H9 (cell line): ENCODE measurements around the gene RYR3. TPM values are rescaled to one million over a fixed set of nuclear protein-coding genes. Genes with fewer than 3 reads are reported as not detected.

Experiments used
- DNase-seq: peaks from one replicate; pipeline ENCODE4 v3.0.0-alpha.2; 2017
- H2AFZ ChIP-seq: one replicate; pipeline ENCODE4 v1.6.1; 2013; ENCODE audit warnings: mild to moderate bottlenecking, low read length, control low read depth, moderate library complexity
- H2AK5ac ChIP-seq: 2 replicates; pipeline ENCODE4 v1.6.1; 2013; ENCODE audit warnings: low read length, control low read depth, mixed read lengths; ENCODE audit not compliant: insufficient read length
- H2BK120ac ChIP-seq: one replicate; pipeline ENCODE4 v1.6.1; 2013; ENCODE audit warnings: low read depth, mild to moderate bottlenecking, low read length, control low read depth, inconsistent platforms; ENCODE audit not compliant: poor library complexity, severe bottlenecking
- H2BK12ac ChIP-seq: 2 replicates; pipeline ENCODE4 v1.6.1; 2013; ENCODE audit warnings: low read length, control low read depth, mixed read lengths, low read depth; ENCODE audit not compliant: insufficient read length
- H2BK15ac ChIP-seq: 2 replicates; pipeline ENCODE4 v1.6.1; 2013; ENCODE audit warnings: low read depth, low read length, control low read depth
- H2BK20ac ChIP-seq: one replicate; pipeline ENCODE4 v1.6.1; 2013; ENCODE audit warnings: low read depth, mild to moderate bottlenecking, low read length, control low read depth, inconsistent platforms; ENCODE audit not compliant: poor library complexity, severe bottlenecking
- H2BK5ac ChIP-seq: 2 replicates; pipeline ENCODE4 v1.6.1; 2013; ENCODE audit warnings: low read length, control low read depth, mixed read lengths; ENCODE audit not compliant: insufficient read length
- H3K14ac ChIP-seq: 2 replicates; pipeline ENCODE4 v1.6.1; 2013; ENCODE audit warnings: low read length, control low read depth; ENCODE audit not compliant: insufficient read depth
- H3K18ac ChIP-seq: 2 replicates; pipeline ENCODE4 v1.6.1; 2013; ENCODE audit warnings: low read depth, mild to moderate bottlenecking, mixed read lengths, low read length, control low read depth; ENCODE audit not compliant: insufficient read length
- H3K23ac ChIP-seq: 2 replicates; pipeline ENCODE4 v1.6.1; 2013; ENCODE audit warnings: low read length, control low read depth, mixed read lengths, low read depth; ENCODE audit not compliant: insufficient read length
- H3K23me2 ChIP-seq: 2 replicates; pipeline ENCODE4 v1.6.1; 2013; ENCODE audit warnings: low read depth, mild to moderate bottlenecking, mixed read lengths, low read length, control low read depth; ENCODE audit not compliant: insufficient read length, poor library complexity, severe bottlenecking
- H3K27ac ChIP-seq: 2 replicates; pipeline ENCODE4 v1.5.1; 2013; ENCODE audit warnings: low read length, control low read depth, mixed read lengths, low read depth; ENCODE audit not compliant: insufficient read length
- H3K27me3 ChIP-seq: 2 replicates; pipeline ENCODE4 v1.6.1; 2013; ENCODE audit warnings: low read length, control low read depth, inconsistent platforms; ENCODE audit not compliant: insufficient read depth
- H3K4ac ChIP-seq: 2 replicates; pipeline ENCODE4 v1.6.1; 2013; ENCODE audit warnings: low read depth, mild to moderate bottlenecking, control low read depth, inconsistent platforms, low read length, moderate library complexity
- H3K4me1 ChIP-seq: 2 replicates; pipeline ENCODE4 v1.6.1; 2013; ENCODE audit warnings: low read length, control low read depth, inconsistent platforms; ENCODE audit not compliant: insufficient read depth
- H3K4me2 ChIP-seq: 2 replicates; pipeline ENCODE4 v1.6.1; 2013; ENCODE audit warnings: low read length, control low read depth, mixed read lengths; ENCODE audit not compliant: insufficient read length, insufficient read depth
- H3K56ac ChIP-seq: 2 replicates; pipeline ENCODE4 v1.6.1; 2013; ENCODE audit warnings: low read depth, mild to moderate bottlenecking, mixed read lengths, low read length, control low read depth; ENCODE audit not compliant: insufficient read length
- H3K79me1 ChIP-seq: 2 replicates; pipeline ENCODE4 v1.6.1; 2013; ENCODE audit warnings: low read depth, mild to moderate bottlenecking, moderate library complexity, low read length, control low read depth, inconsistent platforms; ENCODE audit not compliant: insufficient read depth, poor library complexity, severe bottlenecking
- H3K79me2 ChIP-seq: 2 replicates; pipeline ENCODE4 v1.6.1; 2013; ENCODE audit warnings: low read length, control low read depth, inconsistent platforms; ENCODE audit not compliant: insufficient read depth
- H3K9ac ChIP-seq: 2 replicates; pipeline ENCODE4 v1.6.1; 2013; ENCODE audit warnings: low read length, control low read depth, mixed read lengths; ENCODE audit not compliant: insufficient read length; ENCODE audit errors: extremely low read depth
- H3K9me3 ChIP-seq: one replicate; pipeline ENCODE4 v1.6.1; 2013; ENCODE audit warnings: low read depth, low read length, inconsistent platforms; ENCODE audit not compliant: control insufficient read depth
- H3T11ph ChIP-seq: one replicate; pipeline ENCODE4 v1.6.1; 2013; ENCODE audit warnings: mild to moderate bottlenecking, low read length, control low read depth, inconsistent platforms
- H4K20me1 ChIP-seq: one replicate; pipeline ENCODE4 v1.6.1; 2013; ENCODE audit not compliant: control insufficient read depth, insufficient read length, insufficient read depth
- H4K5ac ChIP-seq: 2 replicates; pipeline ENCODE4 v1.6.1; 2013; ENCODE audit warnings: low read depth, mild to moderate bottlenecking, mixed read lengths, low read length, control low read depth; ENCODE audit not compliant: insufficient read length
- H4K8ac ChIP-seq: replicated peaks from 2 replicates; pipeline ENCODE4 v1.6.1; 2013; ENCODE audit warnings: low read length, control low read depth, mixed read lengths, low read depth; ENCODE audit not compliant: insufficient read length
- H4K91ac ChIP-seq: 2 replicates; pipeline ENCODE4 v1.6.1; 2013; ENCODE audit warnings: low read depth, mild to moderate bottlenecking, moderate library complexity, mixed read lengths, low read length, control low read depth; ENCODE audit not compliant: insufficient read length
- H3K27ac Mint-ChIP-seq, 3 experiments: 2 replicates in 2 of 3; 3 replicates in 1 of 3; pipeline ENCODE4 v1.8.0; 2020 to 2021; ENCODE audit warnings: mixed read lengths in 3 of 3, mild to moderate bottlenecking in 1 of 3, moderate library complexity in 1 of 3
- H3K27me3 Mint-ChIP-seq: 2 replicates; pipeline ENCODE4 v1.8.0; 2021; ENCODE audit warnings: low read depth, mild to moderate bottlenecking, moderate library complexity, mixed read lengths
- H3K36me3 Mint-ChIP-seq, 3 experiments: 2 replicates in 2 of 3; 3 replicates in 1 of 3; pipeline ENCODE4 v1.8.0; 2020 to 2021; ENCODE audit warnings: low read depth in 3 of 3, mixed read lengths in 3 of 3; ENCODE audit not compliant: insufficient read depth in 1 of 3
- H3K4me1 Mint-ChIP-seq, 2 experiments: 2 replicates each; pipeline ENCODE4 v1.8.0; 2020; ENCODE audit warnings: mixed read lengths in 2 of 2
- H3K4me3 Mint-ChIP-seq, 2 experiments: 2 replicates in 1 of 2; 3 replicates in 1 of 2; pipeline ENCODE4 v1.8.0; 2020 to 2021; ENCODE audit warnings: mild to moderate bottlenecking in 2 of 2, mixed read lengths in 2 of 2, moderate library complexity in 1 of 2
- H3K9me3 Mint-ChIP-seq, 2 experiments: 2 replicates in 1 of 2; 3 replicates in 1 of 2; pipeline ENCODE4 v1.8.0; 2020; ENCODE audit warnings: mild to moderate bottlenecking in 2 of 2, mixed read lengths in 2 of 2, moderate library complexity in 1 of 2
- CTCF ChIP-seq: fragments of 200-600 bp; sonication (generic); conservative IDR thresholded peaks from 3 replicates; pipeline ENCODE4 v1.8.0; 2021; ENCODE audit warnings: antibody characterized with exemption, mild to moderate bottlenecking
- WGBS: extraction: QIAGEN DNeasy Blood & Tissue Kit; methylation state at CpG from one replicate; pipeline ENCODE4 v1.1.7; 2013; ENCODE audit warnings: missing lambda C conversion rate, low lambda C conversion rate, mixed read lengths; ENCODE audit not compliant: insufficient read length; ENCODE audit errors: extremely low coverage; 5-methylcytosine and 5-hydroxymethylcytosine counted together
- total RNA-seq: library from RNA; stranded (reverse); gene quantifications from 2 replicates; pipeline ENCODE4 v1.2.1, GENCODE V29; 2021

The RYR3 gene
- total RNA-seq, 1 experiment from 2014 or later = 0.85 TPM

GRCh38 chr15:33396475-33396874, 85.7 kb downstream of the RYR3 start:
- H4K20me1 ChIP-seq = no peaks in the 10 kb centered on the region

More at GRCh38 chr15:33396475-33396874, 85.7 kb downstream of the RYR3 start:
- Histone ChIP-seq H4K5ac (no peak overlapping the region), H2BK20ac (no peak overlapping the region), H2AFZ (no peak overlapping the region), H3K23me2 (no peaks in the 10 kb centered on the region), H3K4ac (no peak overlapping the region), H3K14ac (no peak overlapping the region), H3K9ac (no peak overlapping the region), H3K4me2 (no peak overlapping the region), H3K23ac (no peak overlapping the region), H2BK5ac (no peak overlapping the region), H3K4me1 (no peaks in the 10 kb centered on the region), H3K79me1 (no peaks in the 10 kb centered on the region), H3K27ac (no peak overlapping the region), H4K91ac (no peak overlapping the region), H3K79me2 (no peaks in the 10 kb centered on the region), H3K27me3 (no peaks in the 10 kb centered on the region), H2AK5ac (no peak overlapping the region), H2BK15ac (no peak overlapping the region), H2BK12ac (no peak overlapping the region), H3K9me3 (no peaks in the 10 kb centered on the region), H4K8ac (no peak overlapping the region), H3T11ph (no peak overlapping the region), H3K18ac (no peak overlapping the region), H3K56ac (no peak overlapping the region), H2BK120ac (no peak overlapping the region)
- H3K27me3 Mint-ChIP-seq = no peaks in the 10 kb centered on the region
- peak overlapping the region in 1 of 3 experiments; percentile 42; a peak in 2 of 7 replicates for H3K27ac Mint-ChIP-seq
- no peaks in the 10 kb centered on the region for H3K9me3 Mint-ChIP-seq
- WGBS = no CpG with 5 or more reads among the region's 2 CpGs
- no peaks in the 10 kb centered on the region for H3K36me3 Mint-ChIP-seq
- DNase-seq = no peak
- peaks cover 9 to 20% of the 10 kb centered on the region in 2 experiments for H3K4me1 Mint-ChIP-seq
- H3K4me3 Mint-ChIP-seq = no peak overlapping the region
- no peak for TF ChIP-seq CTCF
